Gastrocnemius medialis (tissue), 4 donors: Measurements from ENCODE around the gene MLPH.
A peak's percentile ranks its signal among the peaks of the same experiment; 100 is the strongest.

Experiments
- POLR2A ChIP-seq, 2 donors: fragments of 450-650 bp; IDR thresholded peaks; one replicate each; pipeline ENCODE4 v1.6.1; 2017; ENCODE audit warnings: antibody characterized with exemption in 2 of 2, mild to moderate bottlenecking in 2 of 2, moderate library complexity in 2 of 2
- TF ChIP-seq, protein P1 (sequence below), 5 experiments: fragments of 450-650 bp in 3 of 5; fragments of 200-600 bp in 2 of 5; sonication (generic) in 2 of 5; IDR thresholded peaks in 4 of 5; conservative IDR thresholded peaks in 1 of 5; 1 replicate in 4 of 5; 2 replicates in 1 of 5; pipeline ENCODE4 v1.5.1; 2016 to 2019; ENCODE audit warnings: antibody characterized with exemption in 5 of 5, mild to moderate bottlenecking in 3 of 5, moderate library complexity in 3 of 5

DNA sequence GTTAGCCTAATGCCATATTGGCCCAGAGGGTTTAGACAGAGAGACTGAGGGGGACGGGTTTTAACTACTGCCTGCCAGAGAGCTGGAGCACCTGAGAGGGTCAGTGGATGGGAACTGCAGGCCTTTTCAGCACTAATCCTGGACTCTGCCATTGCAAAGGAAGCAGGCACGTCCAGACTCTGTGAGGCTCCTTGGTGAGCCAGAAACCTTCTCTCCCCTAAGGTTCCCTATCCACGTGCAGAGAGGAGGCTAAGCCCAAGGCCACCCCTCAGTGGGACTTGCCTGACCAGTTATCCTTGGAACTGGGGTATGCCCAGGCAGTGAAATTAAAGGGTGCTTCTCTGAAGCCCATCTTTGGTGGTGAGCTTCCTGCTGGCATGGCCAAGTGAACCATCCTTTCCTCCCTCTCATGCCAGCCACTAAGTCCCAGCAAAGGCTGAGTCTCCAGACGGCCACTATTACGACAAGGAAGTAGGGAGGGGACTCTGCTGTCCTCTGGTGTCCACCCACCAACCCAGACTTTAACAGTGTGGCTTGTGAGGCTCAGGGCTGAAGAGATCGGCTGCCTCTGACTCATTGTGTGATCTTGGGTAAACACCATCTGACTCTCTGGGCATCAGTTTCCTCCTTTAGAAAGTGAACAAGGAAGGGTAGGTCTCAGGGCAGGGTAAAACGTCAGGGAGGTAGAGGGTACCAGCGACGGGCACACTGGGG lies 3.9 kb upstream of the MLPH start:
- TF ChIP-seq, protein P1, sequence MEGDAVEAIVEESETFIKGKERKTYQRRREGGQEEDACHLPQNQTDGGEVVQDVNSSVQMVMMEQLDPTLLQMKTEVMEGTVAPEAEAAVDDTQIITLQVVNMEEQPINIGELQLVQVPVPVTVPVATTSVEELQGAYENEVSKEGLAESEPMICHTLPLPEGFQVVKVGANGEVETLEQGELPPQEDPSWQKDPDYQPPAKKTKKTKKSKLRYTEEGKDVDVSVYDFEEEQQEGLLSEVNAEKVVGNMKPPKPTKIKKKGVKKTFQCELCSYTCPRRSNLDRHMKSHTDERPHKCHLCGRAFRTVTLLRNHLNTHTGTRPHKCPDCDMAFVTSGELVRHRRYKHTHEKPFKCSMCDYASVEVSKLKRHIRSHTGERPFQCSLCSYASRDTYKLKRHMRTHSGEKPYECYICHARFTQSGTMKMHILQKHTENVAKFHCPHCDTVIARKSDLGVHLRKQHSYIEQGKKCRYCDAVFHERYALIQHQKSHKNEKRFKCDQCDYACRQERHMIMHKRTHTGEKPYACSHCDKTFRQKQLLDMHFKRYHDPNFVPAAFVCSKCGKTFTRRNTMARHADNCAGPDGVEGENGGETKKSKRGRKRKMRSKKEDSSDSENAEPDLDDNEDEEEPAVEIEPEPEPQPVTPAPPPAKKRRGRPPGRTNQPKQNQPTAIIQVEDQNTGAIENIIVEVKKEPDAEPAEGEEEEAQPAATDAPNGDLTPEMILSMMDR (IDR thresholded peaks at IDR 0.05 in 4 of 5, conservative IDR thresholded peaks at IDR 0.05 in 1 of 5) = peak in 1 of 5 experiments; percentile 32
- TF ChIP-seq POLR2A (IDR thresholded peaks at IDR 0.05) = peak; percentile 27 to 41
